ENCODE measurements around the gene RPS2.

The RPS2 gene

GRCh38 chr16:1932050-1933028 is 32.3 kb downstream of the RPS2 start:
- CTCF ChIA-PET = interaction anchor here (1.3 kb wide), 1 partner anchor 68 kb away, joined by 3 read pairs; no protein-coding TSS in a partner anchor
- TF ChIP-seq, protein P1, sequence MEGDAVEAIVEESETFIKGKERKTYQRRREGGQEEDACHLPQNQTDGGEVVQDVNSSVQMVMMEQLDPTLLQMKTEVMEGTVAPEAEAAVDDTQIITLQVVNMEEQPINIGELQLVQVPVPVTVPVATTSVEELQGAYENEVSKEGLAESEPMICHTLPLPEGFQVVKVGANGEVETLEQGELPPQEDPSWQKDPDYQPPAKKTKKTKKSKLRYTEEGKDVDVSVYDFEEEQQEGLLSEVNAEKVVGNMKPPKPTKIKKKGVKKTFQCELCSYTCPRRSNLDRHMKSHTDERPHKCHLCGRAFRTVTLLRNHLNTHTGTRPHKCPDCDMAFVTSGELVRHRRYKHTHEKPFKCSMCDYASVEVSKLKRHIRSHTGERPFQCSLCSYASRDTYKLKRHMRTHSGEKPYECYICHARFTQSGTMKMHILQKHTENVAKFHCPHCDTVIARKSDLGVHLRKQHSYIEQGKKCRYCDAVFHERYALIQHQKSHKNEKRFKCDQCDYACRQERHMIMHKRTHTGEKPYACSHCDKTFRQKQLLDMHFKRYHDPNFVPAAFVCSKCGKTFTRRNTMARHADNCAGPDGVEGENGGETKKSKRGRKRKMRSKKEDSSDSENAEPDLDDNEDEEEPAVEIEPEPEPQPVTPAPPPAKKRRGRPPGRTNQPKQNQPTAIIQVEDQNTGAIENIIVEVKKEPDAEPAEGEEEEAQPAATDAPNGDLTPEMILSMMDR (IDR thresholded peaks at IDR 0.05; ENCODE audit: control extremely low read depth, extremely low read depth, low read depth, missing control alignments) = no peak
- no peak for DNase-seq (ENCODE audit: extremely low spot score)
- POLR2A ChIA-PET = no interaction called here

DNA sequence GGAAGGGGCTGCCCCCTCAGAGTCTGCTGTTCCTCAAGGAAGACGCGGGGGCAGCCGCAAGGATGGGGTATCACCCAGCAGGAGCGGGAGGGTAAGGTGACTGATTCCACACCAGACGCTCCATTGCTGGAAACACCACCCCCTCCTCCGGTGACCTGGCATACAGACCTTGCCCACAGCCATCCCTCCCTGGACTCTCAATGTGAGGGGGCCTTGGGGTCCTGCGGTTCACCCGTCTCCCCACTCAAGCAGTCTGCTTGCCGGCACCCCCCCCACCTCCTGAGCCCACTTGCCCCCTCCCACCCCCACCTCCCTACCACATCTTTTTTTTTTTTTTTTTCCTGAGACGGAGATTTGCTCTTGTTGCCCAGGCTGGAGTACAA is 34.3 kb downstream of the RPS2 start:
- TF ChIP-seq, protein P1 (IDR thresholded peaks at IDR 0.05; ENCODE audit: control extremely low read depth, extremely low read depth, low read depth, missing control alignments) = no peak
- ChIA-PET CTCF (interaction anchor here (0.6 to 2.8 kb wide), 8 partner anchors 8 to 72 kb away, joined by 3 to 20 read pairs (median 4); partner anchors contain the start of genes MSRB1 and RPS2), POLR2A (no interaction called here)
- DNase-seq (ENCODE audit: extremely low spot score) = no peak

GRCh38 chr16:1929578-1930337 is 34.9 kb downstream of the RPS2 start:
- TF ChIP-seq, protein P1 (IDR thresholded peaks at IDR 0.05; ENCODE audit: control extremely low read depth, extremely low read depth, low read depth, missing control alignments) = peak; percentile 96
- ChIA-PET POLR2A (no interaction called here), CTCF (interaction anchor here (0.6 to 2.8 kb wide), 18 partner anchors 9 to 157 kb away, joined by 3 to 20 read pairs (median 4); partner anchors contain the start of genes EME2, MRPS34, MSRB1 and NUBP2)
- peak; percentile 99 for DNase-seq (ENCODE audit: extremely low spot score)

DNA sequence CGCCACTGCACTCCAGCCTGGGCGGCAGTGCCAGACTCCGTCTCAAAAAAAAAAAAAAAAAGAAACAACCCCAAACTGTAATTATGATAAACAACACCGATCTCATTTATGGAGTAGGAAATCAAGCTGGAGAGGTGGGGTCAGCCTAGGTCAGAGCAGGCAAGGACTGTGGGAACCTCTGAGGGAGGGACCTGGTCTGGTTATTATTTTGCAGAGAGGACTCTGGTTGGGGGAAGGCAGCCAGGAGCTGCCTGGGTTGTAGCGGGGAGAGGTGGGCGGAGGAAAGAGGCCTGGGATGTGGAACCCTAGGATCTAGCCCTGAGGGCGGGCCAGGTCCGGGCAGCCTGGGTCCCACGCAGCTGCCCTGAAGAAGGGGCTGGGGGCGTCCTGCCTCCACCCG is 35.5 kb downstream of the RPS2 start:
- DNase-seq (ENCODE audit: extremely low spot score) = no peak
- TF ChIP-seq, protein P1 (IDR thresholded peaks at IDR 0.05; ENCODE audit: control extremely low read depth, extremely low read depth, low read depth, missing control alignments) = no peak
- ChIA-PET CTCF (interaction anchor here (0.7 to 2.8 kb wide), 15 partner anchors 8 to 157 kb away, joined by 3 to 20 read pairs (median 4); partner anchors contain the start of genes EME2, MRPS34, MSRB1 and NUBP2), POLR2A (no interaction called here)

DNA sequence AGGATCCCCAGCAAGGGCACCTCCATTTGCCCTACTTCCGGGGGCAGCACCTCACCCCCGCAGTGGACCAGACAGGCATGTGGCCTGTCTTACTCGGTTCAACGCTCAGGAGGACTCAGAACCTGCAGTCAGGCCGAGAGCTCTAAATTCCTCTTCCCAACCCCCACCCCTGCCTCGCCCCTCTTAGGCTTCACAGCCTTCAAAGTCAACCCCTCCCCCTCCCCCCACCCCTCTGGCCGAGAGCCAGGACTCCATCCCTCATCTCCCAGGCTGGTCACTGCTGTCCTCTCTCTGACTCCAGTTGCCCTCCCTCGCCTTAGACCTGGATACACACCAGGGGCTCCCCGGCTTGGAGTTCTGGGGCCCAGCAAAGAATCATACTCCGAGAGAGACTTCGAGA is 38.4 kb downstream of the RPS2 start:
- TF ChIP-seq, protein P1 (IDR thresholded peaks at IDR 0.05; ENCODE audit: control extremely low read depth, extremely low read depth, low read depth, missing control alignments) = no peak
- CTCF ChIA-PET = interaction anchor here (0.8 kb wide), 1 partner anchor 28 kb away, joined by 3 read pairs; no protein-coding TSS in a partner anchor
- POLR2A ChIA-PET = no interaction called here

GRCh38 chr16:1924095-1924494 is 40.5 kb downstream of the RPS2 start:
- POLR2A ChIA-PET = no interaction called here
- TF ChIP-seq, protein P1 (IDR thresholded peaks at IDR 0.05; ENCODE audit: control extremely low read depth, extremely low read depth, low read depth, missing control alignments) = no peak
- DNase-seq (ENCODE audit: extremely low spot score) = no peak
- CTCF ChIA-PET = interaction anchor here (1.3 to 2.3 kb wide), 2 partner anchors 10 to 17 kb away, joined by 3 to 7 read pairs; no protein-coding TSS in a partner anchor

More for the DNA sequence above, 38.4 kb downstream of the RPS2 start:
- no peak for DNase-seq (ENCODE audit: extremely low spot score)

Data from GM10248 (cell line).